ENCODE measurements around the gene LAMA3. TPM values are rescaled to one million over a fixed set of nuclear protein-coding genes. Genes with fewer than 3 reads are reported as not detected.

The LAMA3 gene
- total and polyA plus RNA-seq, 9 donors: 2.9 to 44.9 (median 14.8) TPM

- TF ChIP-seq, protein P1, sequence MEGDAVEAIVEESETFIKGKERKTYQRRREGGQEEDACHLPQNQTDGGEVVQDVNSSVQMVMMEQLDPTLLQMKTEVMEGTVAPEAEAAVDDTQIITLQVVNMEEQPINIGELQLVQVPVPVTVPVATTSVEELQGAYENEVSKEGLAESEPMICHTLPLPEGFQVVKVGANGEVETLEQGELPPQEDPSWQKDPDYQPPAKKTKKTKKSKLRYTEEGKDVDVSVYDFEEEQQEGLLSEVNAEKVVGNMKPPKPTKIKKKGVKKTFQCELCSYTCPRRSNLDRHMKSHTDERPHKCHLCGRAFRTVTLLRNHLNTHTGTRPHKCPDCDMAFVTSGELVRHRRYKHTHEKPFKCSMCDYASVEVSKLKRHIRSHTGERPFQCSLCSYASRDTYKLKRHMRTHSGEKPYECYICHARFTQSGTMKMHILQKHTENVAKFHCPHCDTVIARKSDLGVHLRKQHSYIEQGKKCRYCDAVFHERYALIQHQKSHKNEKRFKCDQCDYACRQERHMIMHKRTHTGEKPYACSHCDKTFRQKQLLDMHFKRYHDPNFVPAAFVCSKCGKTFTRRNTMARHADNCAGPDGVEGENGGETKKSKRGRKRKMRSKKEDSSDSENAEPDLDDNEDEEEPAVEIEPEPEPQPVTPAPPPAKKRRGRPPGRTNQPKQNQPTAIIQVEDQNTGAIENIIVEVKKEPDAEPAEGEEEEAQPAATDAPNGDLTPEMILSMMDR (IDR thresholded peaks at IDR 0.05): no peak
- TF ChIP-seq POLR2A (IDR thresholded peaks at IDR 0.05) (no peak), EP300 (IDR thresholded peaks at IDR 0.05) (no peak)
- Histone ChIP-seq H3K9me3 (no peaks in the 10 kb centered on the region), H3K27me3 (no peaks in the 10 kb centered on the region), H3K4me1 (ENCODE audit: insufficient read depth) (no peaks in the 10 kb centered on the region), H3K36me3 (no peaks in the 10 kb centered on the region), H3K4me3 (no peak overlapping the region), H3K27ac (no peak overlapping the region)
- intact Hi-C loops (cut with DNase I): no loop called here
- DNase-seq: no peak
- WGBS, 3 donors: 52 to 78% (median 73%) methylated on average over 7 of the region's 7 CpGs
Measured at GRCh38 chr18:23798249-23798648, 109.0 kb downstream of the LAMA3 start.

GRCh38 chr18:23798824-23799223, 109.6 kb downstream of the LAMA3 start:
- no peaks in the 10 kb centered on the region for H3K27me3 ChIP-seq
- no peak overlapping the region for H3K4me3 ChIP-seq
- H3K27ac ChIP-seq: no peak overlapping the region
- no peaks in the 10 kb centered on the region for H3K36me3 ChIP-seq
- TF ChIP-seq EP300 (IDR thresholded peaks at IDR 0.05) (no peak), POLR2A (IDR thresholded peaks at IDR 0.05) (no peak)
- TF ChIP-seq, protein P1 (IDR thresholded peaks at IDR 0.05): no peak
- no peaks in the 10 kb centered on the region for H3K9me3 ChIP-seq
- no peaks in the 10 kb centered on the region for H3K4me1 ChIP-seq (ENCODE audit: insufficient read depth)
- DNase-seq: no peak
- WGBS, 3 donors: 57 to 64% (median 63%) methylated on average over 3 of the region's 3 CpGs
- intact Hi-C loops (cut with DNase I): no loop called here

- TF ChIP-seq, protein P1 (IDR thresholded peaks at IDR 0.05): no peak
- TF ChIP-seq EP300 (IDR thresholded peaks at IDR 0.05) (no peak), POLR2A (IDR thresholded peaks at IDR 0.05) (no peak)
- no peaks in the 10 kb centered on the region for H3K36me3 ChIP-seq
- WGBS, 3 donors: 95 to 97% (median 97%) methylated on average over 7 of the region's 7 CpGs
- no peak overlapping the region for H3K4me3 ChIP-seq
- no peak for DNase-seq
- no peaks in the 10 kb centered on the region for H3K9me3 ChIP-seq
- H3K27me3 ChIP-seq: no peaks in the 10 kb centered on the region
- no peak overlapping the region for H3K27ac ChIP-seq
- intact Hi-C loops (cut with DNase I): no loop called here
- no peaks in the 10 kb centered on the region for H3K4me1 ChIP-seq (ENCODE audit: insufficient read depth)
Measured at GRCh38 chr18:23799540-23799939, 110.3 kb downstream of the LAMA3 start.

DNA sequence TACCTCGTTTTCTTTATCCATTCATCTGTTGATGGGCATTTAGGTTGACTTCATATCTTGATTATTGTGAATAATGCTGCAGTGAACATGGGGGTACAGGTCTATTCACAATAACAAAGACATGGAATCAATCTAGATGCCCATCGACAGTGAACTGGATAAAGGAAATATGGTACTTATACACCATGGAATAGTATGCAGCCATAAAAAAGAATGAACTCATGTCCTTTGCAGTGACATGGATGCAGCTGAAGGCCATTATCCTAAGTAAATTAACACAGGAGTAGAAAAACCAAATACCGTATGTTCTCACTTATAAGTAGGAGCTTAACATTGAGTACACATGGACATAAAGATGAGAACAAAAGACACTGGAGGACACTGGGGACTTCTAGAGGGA, 111.6 kb downstream of the LAMA3 start:
- Histone ChIP-seq H3K36me3 (no peaks in the 10 kb centered on the region), H3K27ac (no peak overlapping the region), H3K9me3 (no peaks in the 10 kb centered on the region), H3K4me1 (ENCODE audit: insufficient read depth) (no peaks in the 10 kb centered on the region), H3K4me3 (no peak overlapping the region), H3K27me3 (no peaks in the 10 kb centered on the region)
- WGBS, 3 donors: 94 to 99% (median 95%) methylated on average over 3 of the region's 3 CpGs
- DNase-seq: no peak
- intact Hi-C loops (cut with DNase I): no loop called here
- no peak for TF ChIP-seq EP300 (IDR thresholded peaks at IDR 0.05)
- TF ChIP-seq POLR2A (IDR thresholded peaks at IDR 0.05): no peak
- TF ChIP-seq, protein P1 (IDR thresholded peaks at IDR 0.05): no peak
